Putamen (tissue), 1 donor: ENCODE measurements around the gene COL7A1.

Source experiments
- DNase-seq: peaks from one replicate; pipeline ENCODE4 v3.0.0-alpha.2; 2016; ENCODE audit warnings: low spot score

COL7A1 gene

GRCh38 chr3:48591886-48592518 lies 3.1 kb downstream of the COL7A1 start:
- DNase-seq = no peak

DNA sequence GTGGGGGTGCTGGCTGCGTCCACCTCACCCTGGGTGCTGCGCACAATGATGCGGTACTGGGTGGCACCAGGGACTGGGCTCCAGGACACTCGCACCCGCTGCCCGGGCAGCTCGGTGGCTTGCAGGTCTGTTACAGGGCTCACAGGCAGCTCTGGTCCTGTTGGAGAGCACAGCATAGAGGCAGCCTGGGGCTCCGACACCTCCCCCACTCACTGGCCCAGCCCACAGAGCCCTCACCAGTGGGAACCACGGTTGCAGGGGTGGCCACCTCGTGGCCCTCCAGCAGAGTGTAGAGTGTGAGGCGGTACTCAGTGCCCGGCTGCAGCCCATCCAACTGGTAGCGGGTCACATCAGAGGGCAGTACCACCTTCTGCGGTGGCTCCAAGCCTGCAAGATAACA lies 3.7 kb downstream of the COL7A1 start:
- no peak for DNase-seq

GRCh38 chr3:48588230-48588629 lies 6.9 kb downstream of the COL7A1 start:
- no peak for DNase-seq

DNA sequence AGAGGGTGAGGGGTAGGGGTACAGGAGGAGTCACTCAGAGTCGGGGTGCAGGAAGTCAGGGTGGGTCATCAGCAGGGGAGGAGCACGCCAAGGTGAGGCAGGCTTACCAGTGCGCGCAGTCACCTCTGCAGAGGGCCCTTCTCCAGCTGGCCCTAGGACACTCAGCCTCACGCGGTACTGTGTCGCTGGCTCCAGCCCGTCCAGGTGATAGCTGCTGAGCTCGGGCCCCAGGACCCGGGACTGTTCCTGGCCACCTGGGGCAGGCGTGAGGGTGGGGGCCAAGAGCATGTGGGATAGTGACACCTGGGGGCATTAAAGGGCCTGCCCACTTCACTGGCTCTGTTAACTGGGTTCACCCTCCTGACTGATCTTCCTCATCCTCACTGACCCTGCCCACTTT lies 7.4 kb downstream of the COL7A1 start:
- no peak for DNase-seq

GRCh38 chr3:48585411-48585810 lies 9.7 kb downstream of the COL7A1 start:
- DNase-seq = no peak

DNA sequence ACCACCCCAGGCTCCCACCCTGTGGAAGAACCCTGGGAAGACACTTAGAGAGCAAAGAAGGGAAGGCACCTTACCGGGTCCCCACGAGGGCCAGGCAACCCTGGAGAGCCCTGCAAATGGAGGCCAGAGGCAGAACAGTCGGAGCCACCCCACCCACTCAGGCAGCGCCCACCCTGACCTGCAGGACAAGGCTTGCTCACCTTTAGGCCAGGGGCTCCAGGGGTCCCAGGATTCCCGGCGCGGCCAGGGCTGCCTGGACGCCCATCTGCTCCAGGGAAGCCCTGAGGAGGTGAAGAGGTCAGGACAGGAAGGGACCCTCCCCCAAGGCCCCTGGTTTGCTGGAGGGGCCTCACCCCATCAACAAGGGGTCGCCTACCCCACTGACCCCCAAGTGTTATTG lies 10.3 kb downstream of the COL7A1 start:
- DNase-seq = no peak

DNA sequence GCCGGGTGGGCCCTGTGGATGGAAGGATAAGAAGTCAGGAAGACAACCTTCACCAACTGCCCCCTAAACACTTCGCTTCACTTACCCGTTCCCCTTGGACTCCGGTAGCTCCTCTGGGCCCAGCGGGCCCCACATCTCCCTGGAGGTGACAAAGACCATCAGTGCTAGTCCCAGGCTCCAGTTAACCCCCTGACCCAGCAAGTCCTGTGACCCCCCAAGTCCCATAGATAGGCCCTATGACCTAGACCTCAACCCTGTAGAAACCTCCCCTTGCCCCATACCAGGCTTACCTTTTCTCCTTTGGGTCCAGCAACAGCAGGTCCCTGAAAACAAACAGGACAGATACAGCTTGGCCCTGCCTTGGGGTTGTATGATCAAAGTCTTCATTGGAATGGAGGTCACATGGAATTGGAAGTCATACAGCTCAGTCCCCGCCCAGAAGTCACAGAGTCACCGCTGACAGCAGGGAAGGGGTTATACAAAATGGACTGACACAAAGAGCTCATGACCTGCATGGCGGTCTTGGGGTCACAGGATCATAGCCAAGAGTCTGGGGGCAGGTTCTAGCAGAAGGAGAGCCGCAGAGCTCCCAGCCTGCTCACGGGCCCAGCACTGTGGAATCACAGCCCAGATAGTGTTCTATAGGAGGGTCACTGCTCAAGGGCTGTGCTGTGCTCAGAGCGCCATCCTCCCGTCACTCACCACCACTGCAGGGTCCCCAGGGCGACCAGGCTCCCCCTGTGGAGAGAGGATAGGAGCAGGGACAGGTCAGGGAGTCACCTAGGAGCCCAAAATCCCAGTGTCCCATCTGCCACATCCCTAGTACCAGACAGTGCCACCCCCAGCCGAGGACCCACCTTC lies 13.3 kb downstream of the COL7A1 start:
- no peak for DNase-seq

- no peak for DNase-seq
Observed at GRCh38 chr3:48576647-48577046, 18.5 kb downstream of the COL7A1 start.

DNA sequence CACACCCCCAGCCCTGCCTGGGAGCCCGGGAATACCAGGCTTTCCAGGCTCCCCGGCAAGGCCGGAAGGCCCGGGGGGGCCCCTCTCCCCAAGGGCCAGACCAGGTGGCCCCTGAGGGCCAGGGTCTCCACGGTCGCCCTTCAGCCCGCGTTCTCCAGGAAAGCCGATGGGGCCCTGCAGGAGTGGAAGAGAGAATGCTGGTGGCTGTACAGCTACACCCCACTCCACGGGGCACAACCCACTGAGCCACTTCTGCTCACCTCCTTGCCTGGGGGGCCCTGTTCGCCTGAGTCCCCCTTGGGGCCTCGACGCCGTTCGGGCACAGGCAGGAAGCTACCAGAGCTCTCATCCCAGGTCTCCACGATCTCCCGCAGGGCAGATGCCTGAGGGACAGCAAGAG lies 19.8 kb downstream of the COL7A1 start:
- no peak for DNase-seq

- no peak for DNase-seq
Observed at GRCh38 chr3:48573973-48574585, 21.1 kb downstream of the COL7A1 start.

DNA sequence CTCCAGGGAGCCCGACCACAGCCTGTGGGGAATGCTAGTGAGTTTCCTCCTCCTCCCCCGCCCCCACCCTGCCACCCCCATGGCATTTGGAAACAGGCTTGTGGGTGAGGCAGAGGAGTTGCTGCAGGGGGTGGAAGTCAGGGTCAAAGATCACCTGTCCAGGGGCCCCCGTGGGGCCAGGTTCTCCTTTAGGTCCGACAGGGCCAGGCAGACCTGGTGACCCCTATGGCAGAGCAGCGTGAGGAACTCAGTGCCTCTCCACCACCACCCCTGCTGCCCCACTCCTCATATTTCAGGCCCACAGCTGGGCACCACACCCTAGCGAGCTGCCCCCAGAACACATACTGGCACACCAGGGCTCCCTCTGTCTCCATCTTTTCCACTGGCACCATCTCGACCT lies 22.6 kb downstream of the COL7A1 start:
- DNase-seq = no peak

DNA sequence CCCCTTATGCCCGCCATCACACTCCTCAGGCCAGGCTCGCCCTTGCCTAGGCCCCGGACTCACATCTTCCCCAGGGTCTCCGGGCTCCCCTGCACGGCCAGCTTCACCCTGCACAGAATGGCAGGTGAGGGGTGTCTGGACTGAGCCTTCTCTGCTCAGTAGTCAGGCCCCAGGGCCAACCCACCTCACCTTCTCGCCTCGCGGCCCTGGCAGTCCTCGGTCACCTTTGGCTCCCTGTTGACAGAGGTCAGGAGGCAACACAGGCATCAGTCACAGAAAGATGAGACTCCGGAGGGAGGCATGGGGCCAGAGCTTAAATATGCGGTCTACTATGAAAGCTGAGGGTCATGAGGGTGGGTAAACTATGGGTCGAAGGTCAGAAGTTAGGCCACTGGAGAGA lies 23.2 kb downstream of the COL7A1 start:
- no peak for DNase-seq

DNA sequence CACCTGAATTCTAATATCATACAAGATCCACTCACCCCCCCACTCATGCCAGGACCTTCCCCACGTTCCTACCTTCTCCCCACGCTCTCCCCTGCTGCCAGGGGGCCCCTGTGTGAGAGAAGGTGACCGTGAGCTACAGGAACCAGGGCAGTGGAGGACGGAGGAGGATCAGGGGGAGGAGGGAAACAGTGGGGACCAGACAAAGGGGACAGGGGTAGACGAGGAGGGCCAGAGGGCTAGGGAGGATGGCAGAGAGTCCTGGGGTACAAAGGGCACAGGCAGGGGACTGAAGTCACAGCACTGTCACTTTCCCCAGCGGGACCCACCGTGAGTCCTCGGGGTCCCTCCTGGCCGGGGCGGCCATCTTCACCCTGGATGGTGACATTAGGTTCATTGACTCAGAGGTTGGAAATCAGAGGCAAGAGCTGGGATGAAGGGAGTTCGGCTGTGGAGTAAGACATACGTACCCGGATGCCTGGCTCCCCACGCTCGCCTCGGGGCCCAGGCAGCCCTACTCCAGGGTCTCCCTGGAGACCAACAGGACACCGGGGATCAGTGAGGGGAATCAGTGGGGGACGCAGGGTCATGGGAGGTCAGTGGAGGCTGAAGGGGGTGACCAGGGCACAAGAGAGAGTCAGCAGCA lies 25.2 kb downstream of the COL7A1 start:
- no peak for DNase-seq

DNA sequence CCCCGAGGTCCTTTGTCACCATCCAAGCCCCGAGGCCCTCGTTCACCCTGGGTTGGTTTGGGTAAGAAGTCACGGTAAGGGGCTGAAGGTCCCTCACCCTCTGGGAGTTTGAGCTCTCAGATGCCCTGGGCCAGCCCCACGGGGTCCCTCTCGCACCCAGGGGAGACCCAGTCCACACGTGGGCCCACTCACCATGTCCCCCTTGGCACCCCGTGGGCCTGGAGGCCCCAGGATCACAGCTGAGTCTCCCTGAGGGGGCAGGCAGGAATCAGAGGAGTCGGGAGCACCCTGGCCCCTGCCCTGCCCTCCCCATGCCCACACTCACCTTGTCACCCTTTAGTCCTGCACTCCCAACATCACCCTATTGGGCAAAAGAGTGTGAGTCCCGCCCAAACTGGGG lies 25.7 kb downstream of the COL7A1 start:
- DNase-seq = no peak

GRCh38 chr3:48568476-48568875 lies 26.7 kb downstream of the COL7A1 start:
- DNase-seq = no peak

- no peak for DNase-seq
Observed at GRCh38 chr3:48567500-48567899, 27.6 kb downstream of the COL7A1 start.

GRCh38 chr3:48567090-48567489 lies 28.0 kb downstream of the COL7A1 start:
- DNase-seq = no peak

DNA sequence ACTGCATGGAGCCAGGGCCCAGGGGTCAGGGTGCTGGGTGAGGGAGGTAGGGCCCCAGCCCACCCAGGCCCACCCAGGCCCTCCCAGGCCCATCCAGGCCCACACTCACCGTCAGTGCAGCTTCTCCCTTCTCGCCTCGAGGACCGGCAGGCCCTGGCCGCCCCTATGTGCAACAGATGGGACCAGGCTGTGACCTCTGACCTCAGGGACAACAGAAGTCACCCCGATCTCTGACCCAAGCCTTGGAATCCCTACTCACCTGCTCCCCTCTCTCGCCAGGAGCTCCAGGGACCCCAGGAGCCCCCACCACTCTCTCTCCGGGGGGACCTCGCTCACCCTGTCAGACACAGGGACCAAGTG lies 28.7 kb downstream of the COL7A1 start:
- no peak for DNase-seq

DNA sequence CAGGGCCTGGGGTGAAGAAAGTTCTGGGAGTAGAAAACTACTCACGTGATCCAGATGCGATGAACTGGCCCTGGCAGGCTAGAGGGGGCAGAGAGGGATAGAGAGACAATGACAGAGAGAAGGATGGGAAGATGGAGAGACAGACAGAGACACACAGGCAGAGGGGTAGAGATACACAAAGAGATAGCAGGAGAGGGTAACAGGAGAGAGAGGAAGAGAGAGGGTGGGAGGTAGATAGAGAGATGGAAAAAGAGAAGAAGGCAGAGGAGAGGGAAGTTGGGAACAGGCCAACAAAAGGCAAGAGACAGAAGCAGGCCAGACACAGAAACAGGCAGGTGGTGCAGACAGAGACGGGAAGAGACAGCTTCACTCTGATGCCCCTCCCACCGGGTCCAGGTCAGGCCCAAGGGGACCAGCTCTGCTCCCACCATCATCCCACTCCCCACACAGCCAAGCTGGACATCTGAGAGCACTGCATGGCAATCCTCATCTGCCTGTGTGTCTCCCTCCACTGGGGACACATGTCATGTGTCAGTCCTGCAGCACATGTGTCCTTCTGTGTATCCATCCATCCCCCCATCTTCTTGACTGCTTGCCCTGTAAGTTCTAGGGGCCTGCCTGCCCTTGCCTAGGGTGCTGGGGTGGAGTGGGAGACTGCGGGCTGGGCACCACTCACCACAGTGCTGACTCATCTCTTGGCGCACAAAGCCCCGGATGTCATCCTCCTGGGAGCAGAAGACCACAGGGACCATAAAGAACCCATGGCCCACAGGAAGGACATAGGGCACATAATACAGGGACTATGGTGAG lies 29.3 kb downstream of the COL7A1 start:
- DNase-seq = no peak

DNA sequence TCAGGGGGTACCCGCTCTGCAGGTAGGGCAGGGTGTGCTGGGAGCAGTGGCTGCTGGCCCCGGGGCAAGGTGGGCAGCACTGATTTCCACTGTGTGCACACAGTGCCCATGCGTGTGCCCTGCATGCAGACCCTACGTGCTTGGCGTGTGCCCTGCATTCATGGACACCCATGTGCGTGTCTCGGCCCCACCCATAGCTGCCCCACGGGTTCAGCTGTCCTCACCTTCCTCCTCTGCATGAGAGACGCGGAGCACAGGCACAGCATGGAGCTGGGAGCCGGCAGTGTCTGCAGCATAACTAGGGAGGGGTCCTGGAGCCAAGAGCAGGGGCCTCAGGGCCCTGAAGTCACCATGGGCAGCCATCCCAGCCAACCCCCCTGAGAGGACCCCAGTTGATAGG lies 29.9 kb downstream of the COL7A1 start:
- no peak for DNase-seq

DNA sequence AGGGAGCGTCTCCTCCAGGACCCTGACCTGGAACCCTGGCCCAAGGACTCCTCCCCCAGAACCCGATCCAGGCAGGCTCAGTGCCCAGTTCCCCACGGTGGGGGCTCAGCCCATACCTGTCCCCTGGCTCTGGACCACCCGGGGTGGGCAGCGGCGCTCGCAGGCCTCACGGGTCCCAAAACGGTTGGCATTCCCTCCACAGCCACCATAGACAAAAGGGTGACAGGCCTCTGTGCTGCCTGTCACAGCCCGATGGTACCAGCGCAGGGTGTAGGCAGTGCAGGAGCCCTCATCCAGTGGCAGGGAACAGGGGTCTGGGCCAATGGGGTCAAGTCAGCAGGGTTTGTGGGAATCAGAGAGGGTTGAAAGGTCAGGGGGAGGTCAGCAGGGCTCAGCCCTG lies 30.5 kb downstream of the COL7A1 start:
- DNase-seq = no peak

GRCh38 chr3:48564022-48564421 lies 31.1 kb downstream of the COL7A1 start:
- DNase-seq = peak; percentile 61
